ENCODE results near the gene IL17A. TPM values are rescaled to one million over a fixed set of nuclear protein-coding genes. Genes with fewer than 3 reads are reported as not detected.
"Not testable (repeated sequence)": the region's sequence is repeated elsewhere in the genome, so short reads cannot be mapped to it uniquely, and the experiment has no call there.

Gene IL17A
- total and polyA plus RNA-seq, 2 donors: 0.05 to 0.21 TPM

DNA sequence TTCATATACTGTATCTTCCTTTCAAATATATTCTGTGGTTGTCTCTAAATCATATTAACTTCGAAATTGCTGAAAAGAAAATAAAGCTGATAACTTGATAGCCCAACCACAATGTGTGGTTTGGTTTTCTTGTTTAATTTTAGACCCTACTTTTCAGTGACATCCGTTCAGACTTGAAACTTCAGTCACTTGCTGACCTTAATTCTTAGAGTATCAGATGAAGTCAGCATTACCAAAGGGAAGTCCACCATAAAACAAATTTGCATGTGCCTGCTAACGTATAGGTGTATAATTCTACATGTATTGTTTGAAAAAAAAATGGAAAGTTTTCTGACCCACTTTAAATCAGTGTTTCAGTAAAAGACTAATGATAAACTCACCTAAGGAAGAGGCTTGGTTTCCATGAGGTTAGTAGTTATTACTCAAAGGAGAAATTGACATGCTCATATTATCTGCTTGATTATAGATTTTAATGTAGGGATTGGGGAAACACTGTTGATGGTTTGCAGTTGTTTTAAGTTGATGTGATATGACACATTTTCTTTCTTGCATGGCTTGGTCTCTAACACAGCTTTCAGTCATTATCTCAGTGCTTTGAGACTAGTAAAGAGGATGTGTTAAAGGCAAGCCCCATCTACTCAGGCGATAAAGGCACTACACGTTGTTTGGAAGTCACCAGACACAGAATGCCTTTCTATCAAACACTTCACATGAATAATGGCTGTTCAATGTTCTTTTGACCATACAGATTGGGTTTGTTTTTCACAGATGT is 5.2 kb upstream of the IL17A start:
- Histone ChIP-seq H3K27me3 (ENCODE audit: control insufficient read depth in 2 of 2, insufficient read depth in 1 of 2, low read length in 1 of 2) (no peaks in the 10 kb centered on the region), H3K36me3 (ENCODE audit: control insufficient read depth in 2 of 2, insufficient read depth in 2 of 2, low read length in 1 of 2) (no peaks in the 10 kb centered on the region), H3K9me3 (ENCODE audit: control insufficient read depth in 2 of 2, insufficient read depth in 1 of 2, low read length in 1 of 2) (no peaks in the 10 kb centered on the region), H3K27ac (ENCODE audit: low read depth in 1 of 2, low read length in 1 of 2) (no peak overlapping the region), H3K4me3 (ENCODE audit: low read length in 2 of 2) (no peak overlapping the region), H3K4me1 (ENCODE audit: control insufficient read depth in 2 of 2, insufficient read depth in 2 of 2, low read length in 2 of 2) (no peaks in the 10 kb centered on the region)
- 37% methylated on average over 5 of the region's 5 CpGs for WGBS
- no peak for DNase-seq (ENCODE audit: low read depth in 6 of 9, low spot score in 9 of 9)

DNA sequence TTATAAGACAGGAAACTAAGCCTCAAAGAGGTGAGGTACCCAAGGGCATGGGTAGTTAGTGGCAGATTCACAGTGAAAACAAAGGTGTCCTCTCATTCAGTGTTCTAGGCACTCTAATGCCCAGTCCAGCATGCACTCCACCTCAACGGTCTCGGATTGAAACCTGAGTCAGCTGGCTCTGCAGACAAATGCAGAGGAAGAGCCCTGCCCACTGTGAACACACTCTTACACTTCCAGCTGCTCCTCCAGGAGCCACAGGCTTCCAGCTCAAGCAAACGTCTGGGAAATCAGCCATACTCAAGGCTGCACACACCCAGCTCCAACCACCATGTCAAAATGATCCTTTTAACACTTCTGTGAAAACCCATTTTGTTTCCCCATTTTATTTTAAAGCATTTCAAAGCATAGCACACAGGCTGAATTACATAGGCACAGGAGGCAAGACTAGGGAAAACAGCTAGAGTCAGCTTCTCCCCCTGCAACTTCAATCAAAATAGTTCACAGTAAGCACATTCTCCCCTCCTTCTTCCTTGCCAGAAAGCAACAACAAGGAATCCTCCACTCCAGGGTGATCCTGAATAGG is 3.0 kb upstream of the IL17A start:
- H3K9me3 ChIP-seq (ENCODE audit: control insufficient read depth in 2 of 2, insufficient read depth in 1 of 2, low read length in 1 of 2): no peaks in the 10 kb centered on the region
- no peaks in the 10 kb centered on the region for H3K27me3 ChIP-seq (ENCODE audit: control insufficient read depth in 2 of 2, insufficient read depth in 1 of 2, low read length in 1 of 2)
- no peaks in the 10 kb centered on the region for H3K36me3 ChIP-seq (ENCODE audit: control insufficient read depth in 2 of 2, insufficient read depth in 2 of 2, low read length in 1 of 2)
- no peak for DNase-seq (ENCODE audit: low read depth in 6 of 9, low spot score in 9 of 9)
- H3K4me3 ChIP-seq (ENCODE audit: low read length in 2 of 2): no peak overlapping the region
- WGBS: 89% methylated on average over 3 of the region's 3 CpGs
- H3K4me1 ChIP-seq (ENCODE audit: control insufficient read depth in 2 of 2, insufficient read depth in 2 of 2, low read length in 2 of 2): no peaks in the 10 kb centered on the region
- H3K27ac ChIP-seq (ENCODE audit: low read depth in 1 of 2, low read length in 1 of 2): no peak overlapping the region

DNA sequence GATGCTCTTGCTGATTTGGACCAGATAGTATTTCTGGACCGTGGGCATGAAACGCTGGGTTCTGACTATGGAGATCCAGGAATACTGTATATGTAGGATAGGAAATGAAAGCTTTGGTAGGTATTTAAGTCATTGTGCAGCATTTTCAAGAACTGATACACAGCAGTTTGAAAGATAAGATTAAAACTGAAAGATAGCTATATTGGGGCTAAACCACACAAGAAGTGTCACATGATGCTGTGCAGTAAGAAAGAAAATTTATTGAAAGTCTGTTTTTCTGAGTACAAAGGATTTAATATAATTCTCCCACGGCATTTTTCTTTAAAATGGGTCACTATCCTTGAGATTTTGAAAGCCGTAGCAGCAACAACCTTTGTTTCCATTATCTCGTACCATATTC is 305 bp downstream of the IL17A start:
- Histone ChIP-seq H3K4me3 (ENCODE audit: low read length in 2 of 2) (no peak overlapping the region), H3K36me3 (ENCODE audit: control insufficient read depth in 2 of 2, insufficient read depth in 2 of 2, low read length in 1 of 2) (no peaks in the 10 kb centered on the region), H3K27me3 (ENCODE audit: control insufficient read depth in 2 of 2, insufficient read depth in 1 of 2, low read length in 1 of 2) (no peaks in the 10 kb centered on the region), H3K4me1 (ENCODE audit: control insufficient read depth in 2 of 2, insufficient read depth in 2 of 2, low read length in 2 of 2) (no peaks in the 10 kb centered on the region), H3K9me3 (ENCODE audit: control insufficient read depth in 2 of 2, insufficient read depth in 1 of 2, low read length in 1 of 2) (no peaks in the 10 kb centered on the region), H3K27ac (ENCODE audit: low read depth in 1 of 2, low read length in 1 of 2) (no peak overlapping the region)
- WGBS: 95% methylated on average over 5 of the region's 5 CpGs
- no peak for DNase-seq (ENCODE audit: low read depth in 6 of 9, low spot score in 9 of 9)

DNA sequence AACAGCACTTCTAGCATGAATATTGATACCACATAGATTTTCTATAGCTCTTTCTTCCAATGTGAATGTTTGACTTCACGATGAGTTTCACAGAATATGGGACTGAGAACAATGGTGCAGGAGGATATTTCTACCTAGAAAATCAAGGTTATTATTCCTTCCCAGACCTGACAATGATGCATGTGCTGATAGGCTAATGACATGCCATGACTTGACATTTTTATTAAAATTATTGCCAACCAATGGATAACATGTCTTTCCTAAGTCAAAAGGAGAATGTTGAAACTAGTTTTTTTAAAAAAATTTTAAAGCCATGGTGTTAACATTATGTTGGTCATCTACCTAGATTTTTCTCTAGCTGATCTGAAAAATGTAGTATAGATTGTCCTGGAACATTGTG is 923 bp downstream of the IL17A start:
- Histone ChIP-seq H3K9me3 (ENCODE audit: control insufficient read depth in 2 of 2, insufficient read depth in 1 of 2, low read length in 1 of 2) (no peaks in the 10 kb centered on the region), H3K4me1 (ENCODE audit: control insufficient read depth in 2 of 2, insufficient read depth in 2 of 2, low read length in 2 of 2) (no peaks in the 10 kb centered on the region), H3K36me3 (ENCODE audit: control insufficient read depth in 2 of 2, insufficient read depth in 2 of 2, low read length in 1 of 2) (no peaks in the 10 kb centered on the region), H3K27me3 (ENCODE audit: control insufficient read depth in 2 of 2, insufficient read depth in 1 of 2, low read length in 1 of 2) (no peaks in the 10 kb centered on the region), H3K4me3 (ENCODE audit: low read length in 2 of 2) (no peak overlapping the region), H3K27ac (ENCODE audit: low read depth in 1 of 2, low read length in 1 of 2) (no peak overlapping the region)
- 98% methylated on average over 1 of the region's 1 CpG for WGBS
- no peak for DNase-seq (ENCODE audit: low read depth in 6 of 9, low spot score in 9 of 9)

DNA sequence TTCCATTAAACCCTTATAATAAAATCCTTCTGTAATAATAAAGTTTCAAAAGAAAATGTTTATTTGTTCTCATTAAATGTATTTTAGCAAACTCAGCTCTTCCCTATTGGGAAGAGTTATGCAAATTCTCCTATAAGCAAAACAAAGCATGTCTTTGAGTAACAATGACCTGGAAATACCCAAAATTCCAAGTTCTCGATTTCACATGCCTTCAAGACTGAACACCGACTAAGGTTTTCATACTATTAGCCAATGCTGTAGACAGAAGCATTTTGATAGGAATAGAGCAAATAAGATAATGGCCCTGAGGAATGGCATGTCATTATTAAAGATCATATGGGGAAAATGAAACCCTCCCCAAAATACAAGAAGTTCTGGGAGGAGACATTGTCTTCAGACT is 3.8 kb downstream of the IL17A start:
- H3K9me3 ChIP-seq (ENCODE audit: control insufficient read depth in 2 of 2, insufficient read depth in 1 of 2, low read length in 1 of 2): no peaks in the 10 kb centered on the region
- H3K36me3 ChIP-seq (ENCODE audit: control insufficient read depth in 2 of 2, insufficient read depth in 2 of 2, low read length in 1 of 2): no peaks in the 10 kb centered on the region
- no peak overlapping the region for H3K4me3 ChIP-seq (ENCODE audit: low read length in 2 of 2)
- WGBS: 92% methylated on average over 2 of the region's 2 CpGs
- no peaks in the 10 kb centered on the region for H3K27me3 ChIP-seq (ENCODE audit: control insufficient read depth in 2 of 2, insufficient read depth in 1 of 2, low read length in 1 of 2)
- H3K4me1 ChIP-seq (ENCODE audit: control insufficient read depth in 2 of 2, insufficient read depth in 2 of 2, low read length in 2 of 2): no peaks in the 10 kb centered on the region
- no peak overlapping the region for H3K27ac ChIP-seq (ENCODE audit: low read depth in 1 of 2, low read length in 1 of 2)
- DNase-seq (ENCODE audit: low read depth in 6 of 9, low spot score in 9 of 9): no peak

DNA sequence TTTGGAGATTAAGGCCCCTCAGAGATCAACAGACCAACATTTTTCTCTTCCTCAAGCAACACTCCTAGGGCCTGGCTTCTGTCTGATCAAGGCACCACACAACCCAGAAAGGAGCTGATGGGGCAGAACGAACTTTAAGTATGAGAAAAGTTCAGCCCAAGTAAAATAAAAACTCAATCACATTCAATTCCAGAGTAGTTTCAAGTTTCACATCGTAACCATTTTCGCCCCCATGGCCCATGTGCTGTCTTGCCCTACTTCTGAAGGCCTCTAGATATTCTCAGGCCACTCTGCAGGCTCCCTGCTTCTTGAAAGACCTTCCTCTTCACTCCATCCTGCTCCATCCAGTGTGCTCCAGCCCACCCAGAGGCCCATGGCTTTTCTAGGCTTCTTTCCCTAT is 4.2 kb downstream of the IL17A start:
- no peaks in the 10 kb centered on the region for H3K36me3 ChIP-seq (ENCODE audit: control insufficient read depth in 2 of 2, insufficient read depth in 2 of 2, low read length in 1 of 2)
- DNase-seq (ENCODE audit: low read depth in 6 of 9, low spot score in 9 of 9): no peak
- no peaks in the 10 kb centered on the region for H3K9me3 ChIP-seq (ENCODE audit: control insufficient read depth in 2 of 2, insufficient read depth in 1 of 2, low read length in 1 of 2)
- no peak overlapping the region for H3K27ac ChIP-seq (ENCODE audit: low read depth in 1 of 2, low read length in 1 of 2)
- H3K27me3 ChIP-seq (ENCODE audit: control insufficient read depth in 2 of 2, insufficient read depth in 1 of 2, low read length in 1 of 2): no peaks in the 10 kb centered on the region
- 93% methylated on average over 3 of the region's 3 CpGs for WGBS
- no peak overlapping the region for H3K4me3 ChIP-seq (ENCODE audit: low read length in 2 of 2)
- no peaks in the 10 kb centered on the region for H3K4me1 ChIP-seq (ENCODE audit: control insufficient read depth in 2 of 2, insufficient read depth in 2 of 2, low read length in 2 of 2)

DNA sequence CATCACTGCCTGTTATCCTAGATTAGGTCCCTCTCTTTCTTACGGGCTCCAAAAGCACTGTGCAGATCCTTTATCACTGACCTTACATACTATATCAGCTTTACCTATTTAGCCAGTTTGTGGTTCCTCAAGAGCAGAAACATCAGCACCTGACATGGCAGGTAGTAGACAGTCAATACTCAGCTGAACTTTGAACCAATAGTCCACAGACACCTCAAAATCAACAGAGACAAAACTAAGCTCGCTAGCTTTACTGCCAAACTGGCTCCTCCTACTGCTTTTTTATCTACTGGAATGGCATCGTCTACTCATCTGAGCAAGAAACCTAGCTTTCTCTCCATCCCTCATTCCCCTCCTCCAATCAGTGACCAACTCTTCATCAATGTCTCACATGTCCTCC is 5.6 kb downstream of the IL17A start:
- H3K9me3 ChIP-seq (ENCODE audit: control insufficient read depth in 2 of 2, insufficient read depth in 1 of 2, low read length in 1 of 2): no peaks in the 10 kb centered on the region
- DNase-seq (ENCODE audit: low read depth in 6 of 9, low spot score in 9 of 9): no peak
- H3K4me3 ChIP-seq (ENCODE audit: low read length in 2 of 2): no peak overlapping the region
- no peak overlapping the region for H3K27ac ChIP-seq (ENCODE audit: low read depth in 1 of 2, low read length in 1 of 2)
- WGBS: 79% methylated on average over 3 of the region's 3 CpGs
- no peaks in the 10 kb centered on the region for H3K36me3 ChIP-seq (ENCODE audit: control insufficient read depth in 2 of 2, insufficient read depth in 2 of 2, low read length in 1 of 2)
- H3K4me1 ChIP-seq (ENCODE audit: control insufficient read depth in 2 of 2, insufficient read depth in 2 of 2, low read length in 2 of 2): no peaks in the 10 kb centered on the region
- no peaks in the 10 kb centered on the region for H3K27me3 ChIP-seq (ENCODE audit: control insufficient read depth in 2 of 2, insufficient read depth in 1 of 2, low read length in 1 of 2)

DNA sequence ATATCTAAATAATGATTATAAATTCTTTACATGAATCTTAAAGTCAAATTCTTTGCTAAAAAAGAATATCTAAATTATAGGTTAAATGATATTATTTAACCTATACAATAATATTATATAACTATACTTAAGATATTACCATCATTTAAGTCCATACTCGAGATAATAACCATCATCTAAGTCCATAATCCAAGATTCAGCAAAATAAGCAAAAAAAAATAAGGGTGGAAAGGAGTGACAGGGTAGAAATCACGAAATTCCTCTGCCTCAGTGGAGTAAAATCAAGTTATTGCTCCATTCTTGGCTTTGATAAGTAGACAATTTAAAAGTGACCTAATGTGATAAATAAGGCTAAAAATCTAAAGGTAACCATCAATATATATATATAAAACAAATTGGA is 9.7 kb downstream of the IL17A start:
- H3K27me3 ChIP-seq (ENCODE audit: control insufficient read depth in 2 of 2, insufficient read depth in 1 of 2, low read length in 1 of 2): no peaks in the 10 kb centered on the region
- H3K9me3 ChIP-seq (ENCODE audit: control insufficient read depth in 2 of 2, insufficient read depth in 1 of 2, low read length in 1 of 2): peaks cover 0 to 9% of the 10 kb centered on the region in 2 donors
- no peak for DNase-seq (ENCODE audit: low read depth in 6 of 9, low spot score in 9 of 9)
- no peak overlapping the region for H3K27ac ChIP-seq (ENCODE audit: low read depth in 1 of 2, low read length in 1 of 2)
- no peak overlapping the region for H3K4me3 ChIP-seq (ENCODE audit: low read length in 2 of 2)
- H3K4me1 ChIP-seq (ENCODE audit: control insufficient read depth in 2 of 2, insufficient read depth in 2 of 2, low read length in 2 of 2): no peaks in the 10 kb centered on the region
- WGBS: 62% methylated on average over 2 of the region's 2 CpGs
- H3K36me3 ChIP-seq (ENCODE audit: control insufficient read depth in 2 of 2, insufficient read depth in 2 of 2, low read length in 1 of 2): no peaks in the 10 kb centered on the region

DNA sequence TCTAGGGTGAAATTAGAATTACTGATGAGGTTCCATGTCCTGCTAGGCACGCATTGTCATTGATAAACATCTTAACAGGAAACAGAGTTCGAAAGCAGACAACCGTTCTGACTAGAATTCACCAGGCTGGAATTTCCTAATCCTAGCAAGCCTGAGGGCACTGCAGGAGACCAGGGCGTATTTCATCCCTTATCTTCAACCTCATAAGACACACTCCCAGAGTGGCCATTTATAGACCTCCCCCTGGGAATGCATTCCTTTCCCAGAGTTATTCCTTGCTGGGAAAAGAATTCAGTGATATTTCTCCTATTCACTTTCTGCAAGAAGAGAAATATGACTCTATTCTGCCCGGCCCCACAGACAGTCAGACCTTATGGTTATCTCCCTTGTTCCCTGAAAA is 13.9 kb downstream of the IL17A start:
- not testable (repeated sequence) for H3K27ac ChIP-seq (ENCODE audit: low read depth in 1 of 2, low read length in 1 of 2); H3K27me3 ChIP-seq (ENCODE audit: control insufficient read depth in 2 of 2, insufficient read depth in 1 of 2, low read length in 1 of 2); H3K4me1 ChIP-seq (ENCODE audit: control insufficient read depth in 2 of 2, insufficient read depth in 2 of 2, low read length in 2 of 2); H3K9me3 ChIP-seq (ENCODE audit: control insufficient read depth in 2 of 2, insufficient read depth in 1 of 2, low read length in 1 of 2); DNase-seq (ENCODE audit: low read depth in 6 of 9, low spot score in 9 of 9); H3K4me3 ChIP-seq (ENCODE audit: low read length in 2 of 2); H3K36me3 ChIP-seq (ENCODE audit: control insufficient read depth in 2 of 2, insufficient read depth in 2 of 2, low read length in 1 of 2)
- 73% methylated on average over 5 of the region's 5 CpGs for WGBS

All from thymus (tissue), 11 donors.